Right atrium auricular region (tissue), 2 donors: ENCODE results near the gene KTN1. TPM values are rescaled to one million over a fixed set of nuclear protein-coding genes. Genes with fewer than 3 reads are reported as not detected.
A peak's percentile ranks its signal among the peaks of the same experiment; 100 is the strongest.

ENCODE experiments used
- DNase-seq: peaks from one replicate; pipeline ENCODE4 v3.0.0-alpha.2; 2019; ENCODE audit warnings: low spot score
- H3K27ac ChIP-seq, 2 donors: fragments of 200-600 bp; sonication (generic); 1 replicate in 1 of 2; 2 replicates in 1 of 2; pipeline ENCODE4 v1.5.1; 2016 to 2019
- H3K27me3 ChIP-seq, 2 donors: fragments of 200-600 bp; sonication (generic); one replicate each; pipeline versions ENCODE4 v1.5.1 to v1.6.0; 2017 to 2019
- H3K36me3 ChIP-seq: fragments of 200-600 bp; sonication (generic); one replicate; pipeline ENCODE4 v1.5.1; 2016
- H3K4me1 ChIP-seq, 2 donors: fragments of 200-600 bp; sonication (generic); one replicate each; pipeline versions ENCODE4 v1.5.1 to v1.6.0; 2017 to 2019
- H3K4me3 ChIP-seq, 2 donors: fragments of 200-600 bp; sonication (generic); 1 replicate in 1 of 2; 2 replicates in 1 of 2; pipeline ENCODE4 v1.5.1; 2017 to 2019; ENCODE audit warnings: mild to moderate bottlenecking in 1 of 2, moderate library complexity in 1 of 2
- H3K9me3 ChIP-seq, 2 donors: fragments of 200-600 bp; sonication (generic); one replicate each; pipeline ENCODE4 v1.5.1; 2019
- total RNA-seq, 2 donors: library from RNA; depleted of rRNA; stranded (reverse); fragments of >200 nt; gene quantifications; one replicate each; pipeline ENCODE4 v1.1.0, GENCODE V29; 2016
- TF ChIP-seq, protein P1 (sequence below), 2 donors: fragments of 200-600 bp; sonication (generic); IDR thresholded peaks; one replicate each; pipeline ENCODE4 v1.5.1; 2019; ENCODE audit warnings: antibody characterized with exemption in 2 of 2

Gene KTN1
- total RNA-seq, 2 donors from 2014 or later, result 128 to 209 TPM

DNA sequence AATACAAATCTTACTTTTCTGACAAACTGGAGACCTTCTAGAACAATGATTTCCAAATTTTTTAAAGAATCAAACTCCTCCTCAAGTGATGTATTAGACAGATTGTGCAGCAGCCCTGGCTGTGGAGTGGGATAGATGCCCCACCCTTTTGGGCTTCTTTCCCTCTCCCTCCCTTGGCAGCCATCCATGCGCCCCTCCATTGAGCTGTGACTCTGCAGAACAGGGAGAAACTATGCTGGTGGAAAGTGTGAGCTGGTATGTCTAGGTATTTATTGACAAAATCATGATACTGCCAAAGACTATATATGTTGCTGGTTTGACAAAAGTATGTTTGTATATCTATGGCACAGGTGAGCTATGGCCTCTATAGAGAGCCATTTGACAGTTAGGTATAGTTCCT, 138.5 kb downstream of the KTN1 start:
- H3K9me3 ChIP-seq, result no peaks in the 10 kb centered on the region
- DNase-seq, result no peak
- no peak overlapping the region for H3K27ac ChIP-seq
- TF ChIP-seq, protein P1, sequence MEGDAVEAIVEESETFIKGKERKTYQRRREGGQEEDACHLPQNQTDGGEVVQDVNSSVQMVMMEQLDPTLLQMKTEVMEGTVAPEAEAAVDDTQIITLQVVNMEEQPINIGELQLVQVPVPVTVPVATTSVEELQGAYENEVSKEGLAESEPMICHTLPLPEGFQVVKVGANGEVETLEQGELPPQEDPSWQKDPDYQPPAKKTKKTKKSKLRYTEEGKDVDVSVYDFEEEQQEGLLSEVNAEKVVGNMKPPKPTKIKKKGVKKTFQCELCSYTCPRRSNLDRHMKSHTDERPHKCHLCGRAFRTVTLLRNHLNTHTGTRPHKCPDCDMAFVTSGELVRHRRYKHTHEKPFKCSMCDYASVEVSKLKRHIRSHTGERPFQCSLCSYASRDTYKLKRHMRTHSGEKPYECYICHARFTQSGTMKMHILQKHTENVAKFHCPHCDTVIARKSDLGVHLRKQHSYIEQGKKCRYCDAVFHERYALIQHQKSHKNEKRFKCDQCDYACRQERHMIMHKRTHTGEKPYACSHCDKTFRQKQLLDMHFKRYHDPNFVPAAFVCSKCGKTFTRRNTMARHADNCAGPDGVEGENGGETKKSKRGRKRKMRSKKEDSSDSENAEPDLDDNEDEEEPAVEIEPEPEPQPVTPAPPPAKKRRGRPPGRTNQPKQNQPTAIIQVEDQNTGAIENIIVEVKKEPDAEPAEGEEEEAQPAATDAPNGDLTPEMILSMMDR (IDR thresholded peaks at IDR 0.05), result no peak
- H3K4me1 ChIP-seq, result no peaks in the 10 kb centered on the region
- no peaks in the 10 kb centered on the region for H3K36me3 ChIP-seq
- H3K27me3 ChIP-seq, result no peaks in the 10 kb centered on the region
- no peak overlapping the region for H3K4me3 ChIP-seq

DNA sequence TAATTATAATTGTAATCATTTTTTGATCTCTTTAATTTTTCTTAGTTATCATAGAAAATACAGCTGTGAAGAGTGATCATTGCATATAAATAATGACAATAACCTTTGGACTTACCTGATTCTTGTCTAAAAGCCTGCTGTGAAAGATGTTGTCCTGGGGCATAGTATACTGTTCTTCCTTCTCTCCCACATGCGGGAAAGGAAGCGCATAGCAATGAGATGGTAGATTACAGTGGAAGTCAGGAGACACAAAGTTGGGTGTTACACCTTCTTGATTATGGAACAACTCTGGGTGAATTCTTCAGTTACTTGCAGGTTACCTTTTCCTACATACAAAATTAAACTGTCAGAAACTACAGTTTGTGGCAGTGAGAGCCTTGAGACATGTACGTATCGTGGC, 140.8 kb downstream of the KTN1 start:
- Histone ChIP-seq H3K9me3 (no peaks in the 10 kb centered on the region), H3K27me3 (no peaks in the 10 kb centered on the region), H3K4me3 (no peak overlapping the region), H3K4me1 (no peaks in the 10 kb centered on the region), H3K36me3 (no peaks in the 10 kb centered on the region), H3K27ac (no peak overlapping the region)
- no peak for DNase-seq
- TF ChIP-seq, protein P1 (IDR thresholded peaks at IDR 0.05), result no peak

DNA sequence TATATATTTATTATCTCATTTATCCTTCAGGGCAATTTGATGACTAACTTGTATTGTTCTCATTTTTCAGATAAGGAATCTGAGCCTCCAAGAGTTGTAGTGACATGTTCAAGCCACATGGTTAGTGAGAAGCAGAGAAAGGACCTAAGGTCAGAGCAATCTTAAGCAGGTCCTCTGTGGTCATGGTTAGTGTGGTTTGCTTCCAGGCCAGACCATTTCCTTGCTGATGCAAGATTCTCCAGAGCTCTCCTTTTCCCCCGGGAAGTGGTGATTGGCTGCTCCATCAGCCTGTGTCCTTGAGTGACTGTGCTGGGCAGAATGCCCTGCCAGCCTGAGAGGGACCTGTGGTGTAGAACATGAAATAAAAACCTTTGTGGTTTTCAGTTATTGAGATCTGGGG, 141.3 kb downstream of the KTN1 start:
- no peaks in the 10 kb centered on the region for H3K4me1 ChIP-seq
- TF ChIP-seq, protein P1 (IDR thresholded peaks at IDR 0.05), result no peak

DNA sequence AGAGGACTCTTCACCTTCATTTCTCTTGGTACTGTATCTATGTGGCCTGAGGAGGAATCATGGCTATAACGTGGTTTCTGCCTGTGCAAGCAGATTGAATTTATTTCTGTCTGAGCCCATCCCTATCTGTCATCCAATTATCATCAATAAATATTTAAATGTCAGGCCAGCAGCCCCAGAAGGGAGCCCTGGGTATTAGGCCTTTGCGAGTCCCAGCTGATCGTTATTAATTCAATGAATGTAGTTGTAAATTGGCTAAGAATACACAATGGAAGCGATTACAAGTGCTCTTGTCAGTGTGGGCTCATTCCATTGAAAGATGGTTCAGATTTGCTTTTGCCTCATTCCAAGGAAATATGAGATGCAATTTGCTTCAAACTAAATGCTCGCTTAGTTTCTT, 142.0 kb downstream of the KTN1 start:
- no peaks in the 10 kb centered on the region for H3K27me3 ChIP-seq
- H3K9me3 ChIP-seq, result no peaks in the 10 kb centered on the region
- no peak overlapping the region for H3K27ac ChIP-seq
- TF ChIP-seq, protein P1 (IDR thresholded peaks at IDR 0.05), result no peak
- H3K36me3 ChIP-seq, result no peaks in the 10 kb centered on the region
- H3K4me3 ChIP-seq, result no peak overlapping the region
- no peak for DNase-seq
- no peaks in the 10 kb centered on the region for H3K4me1 ChIP-seq

More for the DNA sequence above, 141.3 kb downstream of the KTN1 start:
- no peaks in the 10 kb centered on the region for H3K36me3 ChIP-seq
- no peaks in the 10 kb centered on the region for H3K27me3 ChIP-seq
- H3K4me3 ChIP-seq, result no peak overlapping the region
- DNase-seq, result peak; percentile 50
- H3K27ac ChIP-seq, result no peak overlapping the region
- no peaks in the 10 kb centered on the region for H3K9me3 ChIP-seq

DNA sequence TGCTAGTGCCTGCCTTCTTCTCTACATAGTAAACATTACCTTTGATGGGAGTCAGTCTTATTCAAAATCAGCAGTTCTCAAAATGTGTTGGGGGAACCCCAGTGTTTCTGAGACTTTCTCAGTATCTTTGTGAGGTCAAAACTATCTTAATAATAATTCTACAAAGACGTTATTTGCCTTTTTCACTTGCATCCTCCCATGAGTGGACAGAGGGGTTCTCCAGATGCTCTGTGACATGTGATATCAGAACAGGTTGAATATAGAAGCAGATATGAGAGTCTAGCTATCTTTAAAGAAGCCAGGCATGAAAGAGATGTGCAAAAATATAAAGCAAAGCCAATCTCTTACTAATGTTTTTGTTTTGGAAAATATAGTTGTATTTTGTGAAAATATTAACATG, 144.7 kb downstream of the KTN1 start:
- Histone ChIP-seq H3K9me3 (no peaks in the 10 kb centered on the region), H3K36me3 (no peaks in the 10 kb centered on the region), H3K4me1 (no peaks in the 10 kb centered on the region), H3K27me3 (no peaks in the 10 kb centered on the region), H3K4me3 (no peak overlapping the region), H3K27ac (no peak overlapping the region)
- TF ChIP-seq, protein P1 (IDR thresholded peaks at IDR 0.05), result no peak
- DNase-seq, result no peak

DNA sequence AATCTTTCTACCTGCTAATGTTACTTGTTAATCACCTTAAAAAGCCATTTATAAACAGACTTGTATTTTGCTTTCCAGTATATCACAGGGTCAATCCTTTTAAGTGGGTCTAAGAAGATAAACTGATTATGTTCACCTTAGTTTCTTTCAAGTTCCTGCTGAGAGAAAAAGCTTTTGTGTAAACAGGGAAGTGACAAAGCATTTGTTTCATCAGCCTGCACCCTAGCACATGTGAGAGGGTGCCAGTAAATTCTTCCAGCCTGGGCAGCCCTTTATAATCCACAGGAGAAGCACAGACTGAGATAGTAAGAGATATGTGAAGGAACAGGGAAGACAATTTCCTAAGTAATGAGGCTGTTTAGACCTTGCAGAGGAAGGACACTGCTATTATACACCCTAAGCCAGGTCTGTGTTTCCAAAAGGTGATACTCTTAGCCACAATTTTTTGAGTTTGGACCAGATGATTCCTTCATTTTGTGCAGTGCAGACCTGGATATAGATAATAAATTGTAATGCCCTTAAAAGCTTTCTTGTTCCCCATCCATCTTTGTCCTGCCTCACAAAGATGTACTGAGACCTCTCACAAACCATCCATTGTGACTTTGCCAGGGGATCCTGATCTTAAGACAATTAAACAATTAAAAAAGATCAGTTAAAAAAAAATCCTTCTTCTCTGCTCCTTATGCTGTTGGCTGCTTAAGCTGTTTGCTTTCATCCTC, 150.7 kb downstream of the KTN1 start:
- no peaks in the 10 kb centered on the region for H3K4me1 ChIP-seq
- no peaks in the 10 kb centered on the region for H3K36me3 ChIP-seq
- no peaks in the 10 kb centered on the region for H3K9me3 ChIP-seq
- no peak overlapping the region for H3K4me3 ChIP-seq
- TF ChIP-seq, protein P1 (IDR thresholded peaks at IDR 0.05), result no peak
- H3K27ac ChIP-seq, result no peak overlapping the region
- H3K27me3 ChIP-seq, result no peaks in the 10 kb centered on the region
- DNase-seq, result no peak
